ENCODE results near the gene OLFML2B. TPM values are rescaled to one million over a fixed set of nuclear protein-coding genes. Genes with fewer than 3 reads are reported as not detected.

Gene OLFML2B
- total RNA-seq, 1 experiment from 2014 or later: not detected

- Mint-ChIP-seq H3K36me3 (ENCODE audit: insufficient read depth, unreplicated experiment) (no peaks in the 10 kb centered on the region), H3K27ac (ENCODE audit: low read depth, unreplicated experiment) (no peak overlapping the region), H3K4me3 (ENCODE audit: unreplicated experiment) (no peak overlapping the region), H3K9me3 (ENCODE audit: unreplicated experiment) (peaks cover 12% of the 10 kb centered on the region), H3K27me3 (ENCODE audit: insufficient read depth, unreplicated experiment) (peaks cover 36% of the 10 kb centered on the region), H3K4me1 (ENCODE audit: insufficient read depth, unreplicated experiment) (peaks cover 5% of the 10 kb centered on the region)
- intact Hi-C loops (cut with micrococcal nuclease): no loop called here
- POLR2A ChIA-PET: interaction anchor here (1.1 kb wide), 1 partner anchor 13 kb away, joined by 3 read pairs; no protein-coding TSS in a partner anchor
- BruUV-seq (replicated peaks): no TSS peak
- TF ChIP-seq, protein P1, sequence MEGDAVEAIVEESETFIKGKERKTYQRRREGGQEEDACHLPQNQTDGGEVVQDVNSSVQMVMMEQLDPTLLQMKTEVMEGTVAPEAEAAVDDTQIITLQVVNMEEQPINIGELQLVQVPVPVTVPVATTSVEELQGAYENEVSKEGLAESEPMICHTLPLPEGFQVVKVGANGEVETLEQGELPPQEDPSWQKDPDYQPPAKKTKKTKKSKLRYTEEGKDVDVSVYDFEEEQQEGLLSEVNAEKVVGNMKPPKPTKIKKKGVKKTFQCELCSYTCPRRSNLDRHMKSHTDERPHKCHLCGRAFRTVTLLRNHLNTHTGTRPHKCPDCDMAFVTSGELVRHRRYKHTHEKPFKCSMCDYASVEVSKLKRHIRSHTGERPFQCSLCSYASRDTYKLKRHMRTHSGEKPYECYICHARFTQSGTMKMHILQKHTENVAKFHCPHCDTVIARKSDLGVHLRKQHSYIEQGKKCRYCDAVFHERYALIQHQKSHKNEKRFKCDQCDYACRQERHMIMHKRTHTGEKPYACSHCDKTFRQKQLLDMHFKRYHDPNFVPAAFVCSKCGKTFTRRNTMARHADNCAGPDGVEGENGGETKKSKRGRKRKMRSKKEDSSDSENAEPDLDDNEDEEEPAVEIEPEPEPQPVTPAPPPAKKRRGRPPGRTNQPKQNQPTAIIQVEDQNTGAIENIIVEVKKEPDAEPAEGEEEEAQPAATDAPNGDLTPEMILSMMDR (IDR thresholded peaks at IDR 0.05; ENCODE audit: unreplicated experiment): no peak
- DNase-seq (ENCODE audit: unreplicated experiment): no peak
- CTCF ChIA-PET: interaction anchor here (0.5 to 4.9 kb wide), 6 partner anchors 10 to 228 kb away, joined by 3 to 40 read pairs (median 4); no protein-coding TSS in a partner anchor
Observed at GRCh38 chr1:162016631-162017030, 7.0 kb downstream of the OLFML2B start.

DNA sequence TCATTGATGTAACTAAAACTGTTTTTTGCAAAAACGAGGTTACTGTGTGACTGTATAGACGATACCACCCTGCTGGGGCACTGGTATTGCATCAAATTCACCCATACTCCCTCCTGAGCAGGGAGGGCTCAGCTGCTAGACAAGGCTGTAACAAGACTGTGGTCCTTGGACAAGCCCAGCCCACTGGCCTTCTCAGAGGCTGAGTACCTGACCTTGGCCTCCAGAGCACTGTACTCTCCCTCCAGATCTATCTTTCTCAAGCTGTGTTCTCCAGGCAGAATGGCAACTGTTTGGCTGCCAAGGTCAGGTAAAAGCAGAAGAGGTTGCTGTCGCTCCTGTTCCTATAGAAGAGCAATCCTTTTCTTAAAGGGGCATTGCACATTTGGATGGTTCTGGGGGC, 8.5 kb downstream of the OLFML2B start:
- TF ChIP-seq, protein P1 (IDR thresholded peaks at IDR 0.05; ENCODE audit: unreplicated experiment): no peak
- CTCF ChIA-PET: interaction anchor here (0.5 to 2.5 kb wide), 8 partner anchors 9 to 223 kb away, joined by 3 to 8 read pairs (median 4); partner anchors contain the start of gene OLFML2B
- intact Hi-C loops (cut with micrococcal nuclease): no loop called here
- peaks cover 36% of the 10 kb centered on the region for H3K27me3 Mint-ChIP-seq (ENCODE audit: insufficient read depth, unreplicated experiment)
- DNase-seq (ENCODE audit: unreplicated experiment): no peak
- no peaks in the 10 kb centered on the region for H3K36me3 Mint-ChIP-seq (ENCODE audit: insufficient read depth, unreplicated experiment)
- H3K4me3 Mint-ChIP-seq (ENCODE audit: unreplicated experiment): no peak overlapping the region
- POLR2A ChIA-PET: interaction anchor here (1.0 kb wide), 1 partner anchor 11 kb away, joined by 3 read pairs; no protein-coding TSS in a partner anchor
- no TSS peak for BruUV-seq (replicated peaks)
- peaks cover 12% of the 10 kb centered on the region for H3K9me3 Mint-ChIP-seq (ENCODE audit: unreplicated experiment)
- peaks cover 5% of the 10 kb centered on the region for H3K4me1 Mint-ChIP-seq (ENCODE audit: insufficient read depth, unreplicated experiment)
- H3K27ac Mint-ChIP-seq (ENCODE audit: low read depth, unreplicated experiment): no peak overlapping the region

- no peak for DNase-seq (ENCODE audit: unreplicated experiment)
- peaks cover 36% of the 10 kb centered on the region for H3K27me3 Mint-ChIP-seq (ENCODE audit: insufficient read depth, unreplicated experiment)
- ChIA-PET POLR2A (interaction anchor here (0.7 kb wide), 1 partner anchor 16 kb away, joined by 3 read pairs; no protein-coding TSS in a partner anchor), CTCF (interaction anchor here (0.9 to 2.5 kb wide), 4 partner anchors 22 to 222 kb away, joined by 4 to 8 read pairs (median 5); no protein-coding TSS in a partner anchor)
- intact Hi-C loops (cut with micrococcal nuclease): no loop called here
- H3K4me1 Mint-ChIP-seq (ENCODE audit: insufficient read depth, unreplicated experiment): peaks cover 5% of the 10 kb centered on the region
- H3K27ac Mint-ChIP-seq (ENCODE audit: low read depth, unreplicated experiment): no peak overlapping the region
- TF ChIP-seq, protein P1 (IDR thresholded peaks at IDR 0.05; ENCODE audit: unreplicated experiment): no peak
- no peak overlapping the region for H3K4me3 Mint-ChIP-seq (ENCODE audit: unreplicated experiment)
- no peaks in the 10 kb centered on the region for H3K36me3 Mint-ChIP-seq (ENCODE audit: insufficient read depth, unreplicated experiment)
- no TSS peak for BruUV-seq (replicated peaks)
- H3K9me3 Mint-ChIP-seq (ENCODE audit: unreplicated experiment): peaks cover 12% of the 10 kb centered on the region
Observed at GRCh38 chr1:162014202-162014601, 9.5 kb downstream of the OLFML2B start.

- no peak overlapping the region for H3K27ac Mint-ChIP-seq (ENCODE audit: low read depth, unreplicated experiment)
- H3K9me3 Mint-ChIP-seq (ENCODE audit: unreplicated experiment): peaks cover 12% of the 10 kb centered on the region
- POLR2A ChIA-PET: no interaction called here
- H3K27me3 Mint-ChIP-seq (ENCODE audit: insufficient read depth, unreplicated experiment): peaks cover 36% of the 10 kb centered on the region
- H3K4me3 Mint-ChIP-seq (ENCODE audit: unreplicated experiment): no peak overlapping the region
- H3K36me3 Mint-ChIP-seq (ENCODE audit: insufficient read depth, unreplicated experiment): no peaks in the 10 kb centered on the region
- no TSS peak for BruUV-seq (replicated peaks)
- H3K4me1 Mint-ChIP-seq (ENCODE audit: insufficient read depth, unreplicated experiment): no peaks in the 10 kb centered on the region
- intact Hi-C loops (cut with micrococcal nuclease): no loop called here
- CTCF ChIA-PET: interaction anchor here (1.2 to 1.7 kb wide), 2 partner anchors 23 to 24 kb away, joined by 5 to 6 read pairs; no protein-coding TSS in a partner anchor
- DNase-seq (ENCODE audit: unreplicated experiment): no peak
- TF ChIP-seq, protein P1 (IDR thresholded peaks at IDR 0.05; ENCODE audit: unreplicated experiment): no peak
Observed at GRCh38 chr1:162013289-162013688, 10.4 kb downstream of the OLFML2B start.
